HG03457 (cell line): ENCODE data around the gene CCER1.

ENCODE experiments used
- ATAC-seq: cut with Tn5 transposase; IDR thresholded peaks from one replicate; pipeline ENCODE4 v1.9.1; 2021; ENCODE audit warnings: moderate number of reproducible peaks; ENCODE audit not compliant: unreplicated experiment

Gene CCER1

GRCh38 chr12:90969346-90969745, 14.4 kb upstream of the CCER1 start:
- no peak for ATAC-seq

- no peak for ATAC-seq
Measured at GRCh38 chr12:90965204-90965603, 10.2 kb upstream of the CCER1 start.

GRCh38 chr12:90964616-90965015, 9.6 kb upstream of the CCER1 start:
- ATAC-seq = no peak

- ATAC-seq = no peak
Measured at GRCh38 chr12:90963946-90964345, 9.0 kb upstream of the CCER1 start.

- no peak for ATAC-seq
Measured at GRCh38 chr12:90961154-90961553, 6.2 kb upstream of the CCER1 start.

GRCh38 chr12:90959538-90960139, 4.7 kb upstream of the CCER1 start:
- ATAC-seq = peak; percentile 71

- no peak for ATAC-seq
Measured at GRCh38 chr12:90959032-90959431, 4.1 kb upstream of the CCER1 start.

GRCh38 chr12:90958347-90958746, 3.4 kb upstream of the CCER1 start:
- ATAC-seq = no peak

GRCh38 chr12:90954428-90954827, 548 bp downstream of the CCER1 start:
- no peak for ATAC-seq

GRCh38 chr12:90953956-90954421, 987 bp downstream of the CCER1 start:
- ATAC-seq = no peak

GRCh38 chr12:90951432-90952105, 3.4 kb downstream of the CCER1 start:
- no peak for ATAC-seq

GRCh38 chr12:90947869-90948268, 7.1 kb downstream of the CCER1 start:
- ATAC-seq = no peak

GRCh38 chr12:90945070-90945649, 9.8 kb downstream of the CCER1 start:
- peak; percentile 76 for ATAC-seq

- no peak for ATAC-seq
Measured at GRCh38 chr12:90943255-90943654, 11.7 kb downstream of the CCER1 start.

- no peak for ATAC-seq
Measured at GRCh38 chr12:90940872-90941499, 14.0 kb downstream of the CCER1 start.

- no peak for ATAC-seq
Measured at GRCh38 chr12:90939382-90939781, 15.6 kb downstream of the CCER1 start.

GRCh38 chr12:90938451-90938850, 16.5 kb downstream of the CCER1 start:
- ATAC-seq = no peak

- no peak for ATAC-seq
Measured at GRCh38 chr12:90937651-90938050, 17.3 kb downstream of the CCER1 start.

GRCh38 chr12:90936230-90937005, 18.6 kb downstream of the CCER1 start:
- no peak for ATAC-seq

GRCh38 chr12:90925562-90925961, 29.4 kb downstream of the CCER1 start:
- no peak for ATAC-seq

GRCh38 chr12:90924406-90924805, 30.6 kb downstream of the CCER1 start:
- ATAC-seq = no peak
